Testis (tissue), 2 donors: ENCODE data around the gene FASN.

ENCODE experiments used
- POLR2A ChIP-seq: fragments of 450-650 bp; IDR thresholded peaks from one replicate; pipeline ENCODE4 v1.6.1; 2017; ENCODE audit warnings: antibody characterized with exemption, mild to moderate bottlenecking, moderate library complexity
- TF ChIP-seq, protein P1 (sequence below), 3 experiments: fragments of 450-650 bp in 2 of 3; fragments of 200-600 bp in 1 of 3; sonication (generic) in 1 of 3; IDR thresholded peaks; one replicate each; pipeline ENCODE4 v1.5.1; 2016 to 2019; ENCODE audit warnings: antibody characterized with exemption in 3 of 3, mild to moderate bottlenecking in 2 of 3, moderate library complexity in 1 of 3

DNA sequence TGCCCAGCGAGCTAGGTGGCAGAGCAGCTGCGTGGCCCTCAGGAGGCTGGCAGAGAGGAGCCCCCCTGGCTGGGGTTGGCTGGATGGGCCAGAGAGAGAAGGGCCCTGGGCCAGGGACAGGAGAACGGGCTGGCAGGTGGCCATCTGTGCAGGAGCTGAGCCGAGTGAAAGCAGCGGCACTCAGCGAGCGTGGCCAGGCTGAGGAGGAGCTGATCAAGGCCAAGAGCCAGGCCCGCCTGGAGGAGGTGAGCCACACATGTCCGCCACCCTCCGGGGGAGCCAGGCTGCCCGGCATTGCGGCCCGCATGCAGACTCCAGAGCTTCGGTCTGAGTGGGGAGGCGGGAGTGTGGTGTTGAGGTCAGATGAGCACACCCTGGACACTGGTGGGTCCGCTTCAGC is 68.6 kb downstream of the FASN start:
- TF ChIP-seq, protein P1, sequence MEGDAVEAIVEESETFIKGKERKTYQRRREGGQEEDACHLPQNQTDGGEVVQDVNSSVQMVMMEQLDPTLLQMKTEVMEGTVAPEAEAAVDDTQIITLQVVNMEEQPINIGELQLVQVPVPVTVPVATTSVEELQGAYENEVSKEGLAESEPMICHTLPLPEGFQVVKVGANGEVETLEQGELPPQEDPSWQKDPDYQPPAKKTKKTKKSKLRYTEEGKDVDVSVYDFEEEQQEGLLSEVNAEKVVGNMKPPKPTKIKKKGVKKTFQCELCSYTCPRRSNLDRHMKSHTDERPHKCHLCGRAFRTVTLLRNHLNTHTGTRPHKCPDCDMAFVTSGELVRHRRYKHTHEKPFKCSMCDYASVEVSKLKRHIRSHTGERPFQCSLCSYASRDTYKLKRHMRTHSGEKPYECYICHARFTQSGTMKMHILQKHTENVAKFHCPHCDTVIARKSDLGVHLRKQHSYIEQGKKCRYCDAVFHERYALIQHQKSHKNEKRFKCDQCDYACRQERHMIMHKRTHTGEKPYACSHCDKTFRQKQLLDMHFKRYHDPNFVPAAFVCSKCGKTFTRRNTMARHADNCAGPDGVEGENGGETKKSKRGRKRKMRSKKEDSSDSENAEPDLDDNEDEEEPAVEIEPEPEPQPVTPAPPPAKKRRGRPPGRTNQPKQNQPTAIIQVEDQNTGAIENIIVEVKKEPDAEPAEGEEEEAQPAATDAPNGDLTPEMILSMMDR (IDR thresholded peaks at IDR 0.05): no peak
- TF ChIP-seq POLR2A: no peak
